T-helper 17 cell (primary cell): Measurements from ENCODE around the gene OR52D1. TPM values are rescaled to one million over a fixed set of nuclear protein-coding genes. Genes with fewer than 3 reads are reported as not detected.

Experiments
- ATAC-seq: fragments of 150-1000 bp; cut with Tn5 transposase; 2 replicates; pipeline ENCODE4 v1.10.0; 2021; ENCODE audit warnings: mild to moderate bottlenecking, moderate library complexity
- DNase-seq, 3 donors: peaks; one replicate each; pipeline versions ENCODE4 v3.0.0 to v3.0.0-alpha.2; 2020 to 2021
- H3K9me3 ChIP-seq: one replicate; pipeline ENCODE4 v1.7.0; 2013; ENCODE audit warnings: low read length, mild to moderate bottlenecking; ENCODE audit not compliant: control insufficient read depth, poor library complexity, severe bottlenecking
- H3K27ac Mint-ChIP-seq: one replicate; pipeline ENCODE4 v1.8.0; 2022; ENCODE audit warnings: mild to moderate bottlenecking, moderate library complexity, mixed read lengths
- H3K27me3 Mint-ChIP-seq: one replicate; pipeline ENCODE4 v1.8.0; 2022; ENCODE audit warnings: mixed read lengths
- H3K36me3 Mint-ChIP-seq: one replicate; pipeline ENCODE4 v1.8.0; 2022; ENCODE audit warnings: low read depth, mixed read lengths
- H3K4me1 Mint-ChIP-seq: one replicate; pipeline ENCODE4 v1.8.0; 2022; ENCODE audit warnings: mild to moderate bottlenecking, mixed read lengths
- H3K4me3 Mint-ChIP-seq: one replicate; pipeline ENCODE4 v1.8.0; 2022; ENCODE audit warnings: mild to moderate bottlenecking, moderate library complexity, mixed read lengths
- total RNA-seq, 4 donors: library from RNA in 2 of 4; stranded (reverse) in 2 of 4; gene quantifications; one replicate each; pipeline ENCODE4 v1.2.3 and lab custom pipeline; 2022 to 2026

OR52D1 gene
- total RNA-seq, 2 donors from 2014 or later = not detected

DNA sequence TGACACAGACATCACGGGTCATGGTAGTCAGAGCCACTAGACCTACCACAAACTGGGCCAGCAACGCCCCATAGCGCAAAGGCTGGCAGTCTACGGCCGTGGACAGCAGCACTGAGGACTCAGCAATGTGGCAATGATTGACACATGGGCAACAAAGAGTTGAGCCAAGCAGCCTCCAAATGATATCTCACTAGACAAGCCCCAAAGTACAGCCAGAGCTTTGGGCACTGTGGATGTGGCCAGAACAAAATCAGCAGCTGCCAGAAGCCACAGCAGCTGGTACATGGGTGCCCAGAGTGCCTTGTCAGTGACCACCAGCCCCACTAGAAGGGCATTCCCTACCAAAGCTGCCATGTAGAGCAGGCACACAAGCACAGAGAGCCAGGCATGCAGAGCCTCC lies 39.2 kb downstream of the OR52D1 start:
- Mint-ChIP-seq H3K4me3 (no peak overlapping the region), H3K4me1 (no peaks in the 10 kb centered on the region), H3K27ac (no peak overlapping the region), H3K27me3 (peaks cover 42% of the 10 kb centered on the region), H3K36me3 (peaks cover 2% of the 10 kb centered on the region)
- H3K9me3 ChIP-seq = no peaks in the 10 kb centered on the region
- DNase-seq (no peak), ATAC-seq (no peak)

DNA sequence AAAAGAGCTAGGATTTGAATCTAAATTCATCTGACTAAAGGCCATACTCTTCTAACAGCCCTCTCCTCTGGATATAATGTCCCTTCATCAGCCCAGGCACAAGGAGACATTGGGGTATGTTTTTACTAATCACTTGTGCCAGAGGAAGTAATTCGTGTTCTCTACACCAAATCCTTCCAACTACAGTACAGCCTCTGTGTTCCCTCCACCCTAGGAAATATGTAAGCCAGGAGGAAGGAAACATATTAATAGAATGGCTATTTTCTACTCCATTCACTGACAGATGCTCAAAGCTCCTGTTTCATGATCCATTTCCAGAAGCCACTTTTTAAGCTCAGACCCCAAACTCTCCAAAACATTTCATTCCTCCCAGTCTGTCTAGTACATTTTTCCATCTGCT lies 40.0 kb downstream of the OR52D1 start:
- no peak overlapping the region for H3K4me3 Mint-ChIP-seq
- peaks cover 2% of the 10 kb centered on the region for H3K36me3 Mint-ChIP-seq
- H3K27ac Mint-ChIP-seq = no peak overlapping the region
- ATAC-seq (no peak), DNase-seq (no peak)
- peaks cover 42% of the 10 kb centered on the region for H3K27me3 Mint-ChIP-seq
- H3K9me3 ChIP-seq = no peaks in the 10 kb centered on the region
- no peaks in the 10 kb centered on the region for H3K4me1 Mint-ChIP-seq

GRCh38 chr11:5531053-5531831 lies 42.8 kb downstream of the OR52D1 start:
- Mint-ChIP-seq H3K27ac (no peak overlapping the region), H3K27me3 (peaks cover 35% of the 10 kb centered on the region), H3K4me1 (no peaks in the 10 kb centered on the region), H3K4me3 (no peak overlapping the region), H3K36me3 (peaks cover 2% of the 10 kb centered on the region)
- ATAC-seq (no peak), DNase-seq (no peak)
- H3K9me3 ChIP-seq = no peaks in the 10 kb centered on the region

DNA sequence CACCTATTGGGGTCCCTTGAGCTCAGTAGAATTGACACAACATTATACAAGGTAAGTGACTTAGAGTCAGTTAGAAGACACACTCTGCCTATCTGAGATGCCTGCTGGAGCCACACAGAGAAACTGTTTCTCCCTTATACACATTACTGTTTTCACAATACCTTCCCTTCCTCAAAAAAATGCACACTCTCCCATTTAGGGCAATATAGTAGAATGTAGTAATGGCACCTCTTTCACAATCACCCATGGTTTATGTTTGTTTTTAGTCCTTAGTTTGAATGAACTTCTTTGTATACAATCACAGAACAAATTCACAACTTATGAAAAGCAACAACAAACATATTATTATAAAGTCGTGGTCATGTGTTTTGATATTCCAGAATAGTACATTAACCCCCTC lies 45.6 kb downstream of the OR52D1 start:
- Mint-ChIP-seq H3K4me3 (no peak overlapping the region), H3K36me3 (peaks cover 2% of the 10 kb centered on the region), H3K27ac (no peak overlapping the region), H3K27me3 (peaks cover 20% of the 10 kb centered on the region), H3K4me1 (no peaks in the 10 kb centered on the region)
- no peaks in the 10 kb centered on the region for H3K9me3 ChIP-seq
- ATAC-seq (no peak), DNase-seq (no peak)

GRCh38 chr11:5536482-5536881 lies 48.0 kb downstream of the OR52D1 start:
- no peak overlapping the region for H3K27ac Mint-ChIP-seq
- no peaks in the 10 kb centered on the region for H3K36me3 Mint-ChIP-seq
- no peaks in the 10 kb centered on the region for H3K4me1 Mint-ChIP-seq
- H3K9me3 ChIP-seq = no peaks in the 10 kb centered on the region
- peaks cover 12% of the 10 kb centered on the region for H3K27me3 Mint-ChIP-seq
- no peak overlapping the region for H3K4me3 Mint-ChIP-seq
- DNase-seq (no peak), ATAC-seq (no peak)

Other genes with a start within 250 kb of the OR52D1 start
- gene HBG1, start 238.8 kb upstream of the OR52D1 start, total RNA-seq = not detected
- gene HBG2, start 233.9 kb upstream of the OR52D1 start, total RNA-seq = 1 to 10 TPM in 1 of 2 donors, not detected in 1; 1.7 TPM
- not detected for gene HBE1, start 218.7 kb upstream of the OR52D1 start, total RNA-seq
- not detected for gene OR51B4, start 186.7 kb upstream of the OR52D1 start, total RNA-seq
- gene OR51B2, start 164.4 kb upstream of the OR52D1 start, total RNA-seq = not detected
- gene OR51B5, start 145.2 kb upstream of the OR52D1 start, total RNA-seq = under 1 TPM in 1 of 2 donors, not detected in 1; 0.40 TPM
- gene OR51B6, start 137.2 kb upstream of the OR52D1 start, total RNA-seq = not detected
- not detected for gene OR51M1, start 104.9 kb upstream of the OR52D1 start, total RNA-seq
- not detected for gene OR51Q1, start 66.6 kb upstream of the OR52D1 start, total RNA-seq
- gene OR51I1, start 47.2 kb upstream of the OR52D1 start, total RNA-seq = not detected
- not detected for gene OR51I2, start 39.4 kb upstream of the OR52D1 start, total RNA-seq
- under 1 TPM in 1 of 2 donors, not detected in 1; 0.20 TPM for gene UBQLN3, start 21.3 kb downstream of the OR52D1 start, total RNA-seq
- under 1 TPM; 0.29 to 0.42 TPM for gene UBQLNL, start 28.0 kb downstream of the OR52D1 start, total RNA-seq
- not detected for gene OR52H1, start 59.9 kb downstream of the OR52D1 start, total RNA-seq
- not detected for gene OR52B6, start 92.2 kb downstream of the OR52D1 start, total RNA-seq
- gene TRIM6, start 108.0 kb downstream of the OR52D1 start, total RNA-seq = not detected
- 1 to 10 TPM; 3.8 to 6.5 TPM for gene TRIM34, start 136.3 kb downstream of the OR52D1 start, total RNA-seq
- gene TRIM5, start 196.4 kb downstream of the OR52D1 start, total RNA-seq = 10 to 100 TPM in 1 of 2 donors, 1 to 10 TPM in 1; 9.9 to 10.4 TPM
- gene TRIM22, start 201.1 kb downstream of the OR52D1 start, total RNA-seq = 100 to 1,000 TPM; 273 to 293 TPM
- under 1 TPM in 1 of 2 donors, not detected in 1; 0.20 TPM for gene OR56B1, start 247.8 kb downstream of the OR52D1 start, total RNA-seq